Measurements from ENCODE around the gene NDUFB10. TPM values are rescaled to one million over a fixed set of nuclear protein-coding genes. Genes with fewer than 3 reads are reported as not detected.

Gene NDUFB10
- total and polyA plus RNA-seq, 10 of the 15 experiments (the other 5 are each of a cell fraction or from before 2014, with no cell fraction given): 52.2 to 319 (median 130) TPM

DNA sequence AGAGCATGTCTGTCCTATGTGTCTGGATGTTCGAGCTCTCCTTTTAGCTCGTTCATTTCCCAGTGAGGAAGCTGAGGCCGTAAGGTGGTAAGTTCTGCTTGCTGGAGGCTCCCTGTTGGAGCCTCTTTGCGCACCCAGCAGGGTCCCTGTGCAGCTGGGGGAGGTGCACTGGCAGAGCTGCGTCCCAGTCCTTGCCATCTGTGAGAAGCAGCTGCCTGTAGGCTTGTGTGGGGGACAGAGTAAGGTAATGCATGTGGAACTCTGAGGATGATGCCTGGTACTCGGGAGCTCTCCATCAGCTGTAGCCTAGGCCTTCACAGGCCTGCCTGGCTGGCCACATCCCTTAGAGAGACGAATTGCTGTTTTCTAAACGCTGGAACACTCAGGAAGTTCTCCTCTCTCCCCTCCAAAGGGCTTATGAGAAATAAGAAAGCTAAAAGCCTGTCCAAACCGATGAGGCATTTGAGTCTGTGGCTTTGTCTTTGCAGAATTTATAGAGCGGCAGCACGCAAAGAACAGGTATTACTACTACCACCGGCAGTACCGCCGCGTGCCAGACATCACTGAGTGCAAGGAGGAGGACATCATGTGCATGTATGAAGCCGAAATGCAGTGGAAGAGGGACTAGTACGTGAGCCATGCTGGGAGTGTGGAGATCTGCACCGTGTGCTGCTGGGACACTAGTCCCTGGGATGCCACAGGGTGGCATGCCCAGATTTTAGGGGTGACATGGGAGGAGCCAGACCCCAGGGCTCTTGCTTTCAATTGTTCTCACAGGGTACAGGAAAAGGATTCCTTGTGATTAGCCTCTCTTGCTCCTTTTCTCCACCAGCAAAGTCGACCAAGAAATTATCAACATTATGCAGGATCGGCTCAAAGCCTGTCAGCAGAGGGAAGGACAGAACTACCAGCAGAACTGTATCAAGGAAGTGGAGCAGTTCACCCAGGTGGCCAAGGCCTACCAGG, 1.6 kb downstream of the NDUFB10 start (continued):
- TF ChIP-seq, protein P1, sequence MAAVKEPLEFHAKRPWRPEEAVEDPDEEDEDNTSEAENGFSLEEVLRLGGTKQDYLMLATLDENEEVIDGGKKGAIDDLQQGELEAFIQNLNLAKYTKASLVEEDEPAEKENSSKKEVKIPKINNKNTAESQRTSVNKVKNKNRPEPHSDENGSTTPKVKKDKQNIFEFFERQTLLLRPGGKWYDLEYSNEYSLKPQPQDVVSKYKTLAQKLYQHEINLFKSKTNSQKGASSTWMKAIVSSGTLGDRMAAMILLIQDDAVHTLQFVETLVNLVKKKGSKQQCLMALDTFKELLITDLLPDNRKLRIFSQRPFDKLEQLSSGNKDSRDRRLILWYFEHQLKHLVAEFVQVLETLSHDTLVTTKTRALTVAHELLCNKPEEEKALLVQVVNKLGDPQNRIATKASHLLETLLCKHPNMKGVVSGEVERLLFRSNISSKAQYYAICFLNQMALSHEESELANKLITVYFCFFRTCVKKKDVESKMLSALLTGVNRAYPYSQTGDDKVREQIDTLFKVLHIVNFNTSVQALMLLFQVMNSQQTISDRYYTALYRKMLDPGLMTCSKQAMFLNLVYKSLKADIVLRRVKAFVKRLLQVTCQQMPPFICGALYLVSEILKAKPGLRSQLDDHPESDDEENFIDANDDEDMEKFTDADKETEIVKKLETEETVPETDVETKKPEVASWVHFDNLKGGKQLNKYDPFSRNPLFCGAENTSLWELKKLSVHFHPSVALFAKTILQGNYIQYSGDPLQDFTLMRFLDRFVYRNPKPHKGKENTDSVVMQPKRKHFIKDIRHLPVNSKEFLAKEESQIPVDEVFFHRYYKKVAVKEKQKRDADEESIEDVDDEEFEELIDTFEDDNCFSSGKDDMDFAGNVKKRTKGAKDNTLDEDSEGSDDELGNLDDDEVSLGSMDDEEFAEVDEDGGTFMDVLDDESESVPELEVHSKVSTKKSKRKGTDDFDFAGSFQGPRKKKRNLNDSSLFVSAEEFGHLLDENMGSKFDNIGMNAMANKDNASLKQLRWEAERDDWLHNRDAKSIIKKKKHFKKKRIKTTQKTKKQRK (IDR thresholded peaks at IDR 0.05; ENCODE audit: low read depth, low read length): peak; percentile 21; the same call in 1 of the 2 replicates
- no peak for TF ChIP-seq PKNOX1 (IDR thresholded peaks at IDR 0.05)
- TF ChIP-seq, protein P2, sequence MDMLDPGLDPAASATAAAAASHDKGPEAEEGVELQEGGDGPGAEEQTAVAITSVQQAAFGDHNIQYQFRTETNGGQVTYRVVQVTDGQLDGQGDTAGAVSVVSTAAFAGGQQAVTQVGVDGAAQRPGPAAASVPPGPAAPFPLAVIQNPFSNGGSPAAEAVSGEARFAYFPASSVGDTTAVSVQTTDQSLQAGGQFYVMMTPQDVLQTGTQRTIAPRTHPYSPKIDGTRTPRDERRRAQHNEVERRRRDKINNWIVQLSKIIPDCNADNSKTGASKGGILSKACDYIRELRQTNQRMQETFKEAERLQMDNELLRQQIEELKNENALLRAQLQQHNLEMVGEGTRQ (IDR thresholded peaks at IDR 0.05; ENCODE audit: borderline replicate concordance, low read depth, low read length): no peak
- no peak for TF ChIP-seq IRF4 (IDR thresholded peaks at IDR 0.05; ENCODE audit: low read depth, low read length)
- TF ChIP-seq FOXK2 (IDR thresholded peaks at IDR 0.05): no peak
- peak; percentile 83 for TF ChIP-seq FOXM1 (IDR thresholded peaks at IDR 0.05; ENCODE audit: low read depth, low read length)
- no peak for TF ChIP-seq RBBP5 (conservative IDR thresholded peaks at IDR 0.05)
- TF ChIP-seq, protein P3, sequence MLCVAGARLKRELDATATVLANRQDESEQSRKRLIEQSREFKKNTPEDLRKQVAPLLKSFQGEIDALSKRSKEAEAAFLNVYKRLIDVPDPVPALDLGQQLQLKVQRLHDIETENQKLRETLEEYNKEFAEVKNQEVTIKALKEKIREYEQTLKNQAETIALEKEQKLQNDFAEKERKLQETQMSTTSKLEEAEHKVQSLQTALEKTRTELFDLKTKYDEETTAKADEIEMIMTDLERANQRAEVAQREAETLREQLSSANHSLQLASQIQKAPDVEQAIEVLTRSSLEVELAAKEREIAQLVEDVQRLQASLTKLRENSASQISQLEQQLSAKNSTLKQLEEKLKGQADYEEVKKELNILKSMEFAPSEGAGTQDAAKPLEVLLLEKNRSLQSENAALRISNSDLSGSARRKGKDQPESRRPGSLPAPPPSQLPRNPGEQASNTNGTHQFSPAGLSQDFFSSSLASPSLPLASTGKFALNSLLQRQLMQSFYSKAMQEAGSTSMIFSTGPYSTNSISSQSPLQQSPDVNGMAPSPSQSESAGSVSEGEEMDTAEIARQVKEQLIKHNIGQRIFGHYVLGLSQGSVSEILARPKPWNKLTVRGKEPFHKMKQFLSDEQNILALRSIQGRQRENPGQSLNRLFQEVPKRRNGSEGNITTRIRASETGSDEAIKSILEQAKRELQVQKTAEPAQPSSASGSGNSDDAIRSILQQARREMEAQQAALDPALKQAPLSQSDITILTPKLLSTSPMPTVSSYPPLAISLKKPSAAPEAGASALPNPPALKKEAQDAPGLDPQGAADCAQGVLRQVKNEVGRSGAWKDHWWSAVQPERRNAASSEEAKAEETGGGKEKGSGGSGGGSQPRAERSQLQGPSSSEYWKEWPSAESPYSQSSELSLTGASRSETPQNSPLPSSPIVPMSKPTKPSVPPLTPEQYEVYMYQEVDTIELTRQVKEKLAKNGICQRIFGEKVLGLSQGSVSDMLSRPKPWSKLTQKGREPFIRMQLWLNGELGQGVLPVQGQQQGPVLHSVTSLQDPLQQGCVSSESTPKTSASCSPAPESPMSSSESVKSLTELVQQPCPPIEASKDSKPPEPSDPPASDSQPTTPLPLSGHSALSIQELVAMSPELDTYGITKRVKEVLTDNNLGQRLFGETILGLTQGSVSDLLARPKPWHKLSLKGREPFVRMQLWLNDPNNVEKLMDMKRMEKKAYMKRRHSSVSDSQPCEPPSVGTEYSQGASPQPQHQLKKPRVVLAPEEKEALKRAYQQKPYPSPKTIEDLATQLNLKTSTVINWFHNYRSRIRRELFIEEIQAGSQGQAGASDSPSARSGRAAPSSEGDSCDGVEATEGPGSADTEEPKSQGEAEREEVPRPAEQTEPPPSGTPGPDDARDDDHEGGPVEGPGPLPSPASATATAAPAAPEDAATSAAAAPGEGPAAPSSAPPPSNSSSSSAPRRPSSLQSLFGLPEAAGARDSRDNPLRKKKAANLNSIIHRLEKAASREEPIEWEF (IDR thresholded peaks at IDR 0.05; ENCODE audit: insufficient replicate concordance, low read depth, low read length): no peak
- peak; percentile 4; the same call in 1 of the 2 replicates for TF ChIP-seq CBFB (IDR thresholded peaks at IDR 0.05; ENCODE audit: low read depth)
- TF ChIP-seq SUZ12 (IDR thresholded peaks at IDR 0.05; ENCODE audit: unreplicated experiment): no peak
- no peak for TF ChIP-seq ESRRA (IDR thresholded peaks at IDR 0.05; ENCODE audit: low read length)
- TF ChIP-seq HDAC6 (IDR thresholded peaks at IDR 0.05; ENCODE audit: unreplicated experiment): no peak
- TF ChIP-seq, protein P4, sequence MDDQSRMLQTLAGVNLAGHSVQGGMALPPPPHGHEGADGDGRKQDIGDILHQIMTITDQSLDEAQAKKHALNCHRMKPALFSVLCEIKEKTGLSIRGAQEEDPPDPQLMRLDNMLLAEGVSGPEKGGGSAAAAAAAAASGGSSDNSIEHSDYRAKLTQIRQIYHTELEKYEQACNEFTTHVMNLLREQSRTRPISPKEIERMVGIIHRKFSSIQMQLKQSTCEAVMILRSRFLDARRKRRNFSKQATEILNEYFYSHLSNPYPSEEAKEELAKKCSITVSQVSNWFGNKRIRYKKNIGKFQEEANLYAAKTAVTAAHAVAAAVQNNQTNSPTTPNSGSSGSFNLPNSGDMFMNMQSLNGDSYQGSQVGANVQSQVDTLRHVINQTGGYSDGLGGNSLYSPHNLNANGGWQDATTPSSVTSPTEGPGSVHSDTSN (IDR thresholded peaks at IDR 0.05; ENCODE audit: insufficient replicate concordance, low read depth, low read length): peak; percentile 10
- peak; percentile 95 for TF ChIP-seq POLR2AphosphoS5 (IDR thresholded peaks at IDR 0.05; ENCODE audit: low read length)
- TF ChIP-seq SIX5 (IDR thresholded peaks at IDR 0.05; ENCODE audit: low read depth, low read length, severe bottlenecking): no peak
- no peak for TF ChIP-seq MAX (IDR thresholded peaks at IDR 0.05; ENCODE audit: low read depth, low read length)

Measured in GM12878 (cell line).